Calu3 (cell line): ENCODE measurements around the gene SMARCD3. TPM values are rescaled to one million over a fixed set of nuclear protein-coding genes. Genes with fewer than 3 reads are reported as not detected.

Experiments
- Bru-seq: library from RNA; stranded (reverse); fragments of 400-500 nt; gene quantifications from one replicate; lab custom pipeline; 2021; lab: Mats Ljungman, UMichigan
- BruChase-seq, 2 experiments: library from RNA; stranded (reverse); fragments of 400-500 nt; gene quantifications; one replicate each; lab custom pipeline; 2021; lab: Mats Ljungman, UMichigan
- BruUV-seq: library from RNA; stranded (reverse); fragments of 400-500 nt; replicated peaks from 2 replicates; lab custom pipeline; 2021; lab: Mats Ljungman, UMichigan
- CTCF ChIA-PET: fragments of 300-600 bp; sonication (Branson Sonifier 250); formaldehyde crosslinking; loops from one replicate; lab custom pipeline; 2022; ENCODE audit warnings: antibody characterized with exemption; lab: Charles Lee
- DNase-seq: peaks from one replicate; pipeline ENCODE4 v3.0.0; 2022
- H3K27ac Mint-ChIP-seq: one replicate; pipeline ENCODE4 v1.8.0; 2022; ENCODE audit warnings: mixed read lengths; ENCODE audit not compliant: unreplicated experiment
- H3K27me3 Mint-ChIP-seq: one replicate; pipeline ENCODE4 v1.8.0; 2022; ENCODE audit warnings: mixed read lengths; ENCODE audit not compliant: unreplicated experiment
- H3K36me3 Mint-ChIP-seq: one replicate; pipeline ENCODE4 v1.8.0; 2022; ENCODE audit warnings: mild to moderate bottlenecking, moderate library complexity, mixed read lengths; ENCODE audit not compliant: insufficient read depth, unreplicated experiment
- H3K4me1 Mint-ChIP-seq: one replicate; pipeline ENCODE4 v1.8.0; 2022; ENCODE audit warnings: mild to moderate bottlenecking, low read depth, mixed read lengths; ENCODE audit not compliant: unreplicated experiment
- H3K4me3 Mint-ChIP-seq: one replicate; pipeline ENCODE4 v1.8.0; 2022; ENCODE audit warnings: mild to moderate bottlenecking, low read depth, moderate library complexity, mixed read lengths; ENCODE audit not compliant: unreplicated experiment
- H3K9me3 Mint-ChIP-seq: one replicate; pipeline ENCODE4 v1.8.0; 2022; ENCODE audit warnings: low read depth, mixed read lengths; ENCODE audit not compliant: unreplicated experiment
- CTCF ChIP-seq: fragments of 200-600 bp; IDR thresholded peaks from one replicate; pipeline ENCODE4 v1.8.0; 2022; ENCODE audit warnings: antibody characterized with exemption; ENCODE audit not compliant: unreplicated experiment
- intact Hi-C: fragments of 100-400 bp; cut with micrococcal nuclease; formaldehyde crosslinking; loops from one replicate; pipeline ENCODE4 v1.10.0; 2022; ENCODE audit not compliant: unreplicated experiment
- long read RNA-seq: library from polyadenylated mRNA; stranded (forward); transcript quantifications from one replicate; pipeline ENCODE4 v2.0.0, GENCODE V29; 2022
- total RNA-seq: library from RNA; stranded (reverse); gene quantifications from 2 replicates; pipeline ENCODE4 v1.2.3, GENCODE V29; 2022

SMARCD3 gene
- total RNA-seq: 2.3 and 4.1 TPM in 2 replicates
- Bru-seq, nascent RNA: percentile 24 among the genes with signal in this experiment
- percentile 26 among the genes with signal in this experiment for BruChase-seq, experiment 1, labeled RNA remaining after a 6-hour chase
- percentile 25 among the genes with signal in this experiment for BruChase-seq, experiment 2, labeled RNA remaining after a 2-hour chase
- long read RNA-seq, partial matches to known transcripts: 1 of 8 reads
- long read RNA-seq, other reads (novel, unspliced or antisense): 3 of 8 reads

- peak; percentile 65 for DNase-seq
- H3K27me3 Mint-ChIP-seq: peaks cover 95% of the 10 kb centered on the region
- BruUV-seq: no TSS peak
- H3K4me3 Mint-ChIP-seq: peak within 1 kb of the TSS; percentile 69
- H3K9me3 Mint-ChIP-seq: no peaks in the 10 kb centered on the region
- peaks cover 22% of the 10 kb centered on the region for H3K36me3 Mint-ChIP-seq
- peaks cover 28% of the 10 kb centered on the region for H3K4me1 Mint-ChIP-seq
- intact Hi-C loops: loop anchor here (5.0 kb wide), 1 partner anchor 54 kb away; no protein-coding TSS in a partner anchor
- TF ChIP-seq CTCF: no peak
- CTCF ChIA-PET: interaction anchor here (0.8 kb wide), 1 partner anchor 32 kb away, joined by 9 read pairs; no protein-coding TSS in a partner anchor
- H3K27ac Mint-ChIP-seq: no peak within 1 kb of the TSS
These were observed at the start of gene SMARCD3 for GRCh38 chr7:151248346-151249033. SMARCD3 (minus strand) TSS chr7:151248694; CDS start chr7:151248562, 132 bp downstream.

- BruUV-seq: no TSS peak
- CTCF ChIA-PET: no interaction called here
- Mint-ChIP-seq H3K4me1 (no peaks in the 10 kb centered on the region), H3K36me3 (no peaks in the 10 kb centered on the region), H3K4me3 (no peak overlapping the region), H3K9me3 (peaks cover 6% of the 10 kb centered on the region), H3K27me3 (peaks cover 78% of the 10 kb centered on the region), H3K27ac (no peak overlapping the region)
- intact Hi-C loops: no loop called here
- TF ChIP-seq CTCF: no peak
- no peak for DNase-seq
These were observed 47.9 kb upstream of the SMARCD3 start for GRCh38 chr7:151296202-151296992.

- no peak for TF ChIP-seq CTCF
- BruUV-seq: no TSS peak
- Mint-ChIP-seq H3K27ac (no peak overlapping the region), H3K9me3 (no peaks in the 10 kb centered on the region), H3K4me3 (no peak overlapping the region), H3K27me3 (peaks cover 44% of the 10 kb centered on the region), H3K4me1 (no peaks in the 10 kb centered on the region), H3K36me3 (no peaks in the 10 kb centered on the region)
- DNase-seq: no peak
- intact Hi-C loops: no loop called here
- CTCF ChIA-PET: no interaction called here
These were observed 44.4 kb upstream of the SMARCD3 start for GRCh38 chr7:151292850-151293249.

- no peak for DNase-seq
- no peak for TF ChIP-seq CTCF
- Mint-ChIP-seq H3K27me3 (peaks cover 37% of the 10 kb centered on the region), H3K36me3 (no peaks in the 10 kb centered on the region), H3K4me1 (no peaks in the 10 kb centered on the region), H3K4me3 (no peak overlapping the region), H3K27ac (no peak overlapping the region), H3K9me3 (no peaks in the 10 kb centered on the region)
- CTCF ChIA-PET: no interaction called here
- intact Hi-C loops: no loop called here
- no TSS peak for BruUV-seq
These were observed 42.7 kb upstream of the SMARCD3 start for GRCh38 chr7:151291206-151291605.
